Transverse colon (tissue), 4 donors: Measurements from ENCODE around the gene SUGCT. TPM values are rescaled to one million over a fixed set of nuclear protein-coding genes. Genes with fewer than 3 reads are reported as not detected.

Experiments used
- DNase-seq: peaks from one replicate; pipeline ENCODE4 v3.0.0-alpha.2; 2019
- H3K27ac ChIP-seq, 4 donors: fragments of 200-600 bp; sonication (generic); 2 replicates each; pipeline ENCODE4 v1.5.1; 2016 to 2018; ENCODE audit warnings: inconsistent platforms in 4 of 4
- H3K27me3 ChIP-seq: fragments of 200-600 bp; sonication (generic); 2 replicates; pipeline ENCODE4 v1.5.1; 2017; ENCODE audit warnings: inconsistent platforms
- H3K36me3 ChIP-seq, 4 donors: fragments of 200-600 bp; sonication (generic); 2 replicates each; pipeline ENCODE4 v1.5.1; 2017 to 2019; ENCODE audit warnings: inconsistent platforms in 4 of 4
- H3K4me1 ChIP-seq, 4 donors: fragments of 200-600 bp; sonication (generic); 2 replicates each; pipeline ENCODE4 v1.5.1; 2017 to 2020; ENCODE audit warnings: inconsistent platforms in 4 of 4
- H3K4me3 ChIP-seq, 4 donors: fragments of 200-600 bp; sonication (generic); 1 replicate in 1 of 4; 2 replicates in 3 of 4; pipeline versions ENCODE4 v1.5.1 to v1.6.1; 2017 to 2019; ENCODE audit warnings: inconsistent platforms in 4 of 4
- H3K9me3 ChIP-seq, 2 donors: fragments of 200-600 bp; sonication (generic); 2 replicates each; pipeline ENCODE4 v1.5.1; 2017 to 2019; ENCODE audit warnings: inconsistent platforms in 2 of 2
- EP300 ChIP-seq: sonication (generic); formaldehyde crosslinking; IDR thresholded peaks from one replicate; pipeline ENCODE4 v1.6.1; 2017; ENCODE audit warnings: antibody characterized with exemption, low read depth
- POLR2A ChIP-seq: fragments of 450-650 bp; IDR thresholded peaks from one replicate; pipeline ENCODE4 v1.6.1; 2016; ENCODE audit warnings: antibody characterized with exemption, mild to moderate bottlenecking, moderate library complexity
- POLR2AphosphoS5 ChIP-seq, 3 donors: sonication (generic); formaldehyde crosslinking; IDR thresholded peaks; one replicate each; pipeline ENCODE4 v1.6.1; 2016; ENCODE audit warnings: antibody characterized with exemption in 3 of 3
- WGBS, 2 donors: methylation state at CpG; one replicate each; pipeline ENCODE4 v1.1.5; 2018; ENCODE audit warnings: low coverage in 1 of 2; 5-methylcytosine and 5-hydroxymethylcytosine counted together
- in situ Hi-C, 4 donors: fragments of 200-750 bp; cut with MboI; loops; one replicate each; pipeline versions ENCODE4 v1.15.0 to v1.15.1; 2017; ENCODE audit warnings: low sequenced_read_pairs in 3 of 4, low pct_ligation_motif_present in 1 of 4, low pct_unique_long_range_greater_than_20kb in 1 of 4
- intact Hi-C: fragments of 100-400 bp; cut with DNase I; formaldehyde crosslinking; loops from one replicate; pipeline ENCODE4 v1.15.1; 2023; ENCODE audit warnings: low total_unique reads
- total RNA-seq, 4 donors: library from RNA; depleted of rRNA; stranded (reverse); fragments of >200 nt; gene quantifications; one replicate each; pipeline ENCODE4 v1.1.0, GENCODE V29; 2016
- TF ChIP-seq, protein P1 (sequence below), 5 experiments: fragments of 200-600 bp in 3 of 5; fragments of 450-650 bp in 2 of 5; sonication (generic) in 3 of 5; IDR thresholded peaks; 1 replicate in 2 of 5; 2 replicates in 3 of 5; pipeline ENCODE4 v1.5.1; 2016 to 2017; ENCODE audit warnings: antibody characterized with exemption in 5 of 5, inconsistent platforms in 3 of 5, mild to moderate bottlenecking in 2 of 5, moderate library complexity in 1 of 5

SUGCT gene
- total RNA-seq, 4 donors from 2014 or later: 2.6 to 44.5 (median 15.9) TPM

DNA sequence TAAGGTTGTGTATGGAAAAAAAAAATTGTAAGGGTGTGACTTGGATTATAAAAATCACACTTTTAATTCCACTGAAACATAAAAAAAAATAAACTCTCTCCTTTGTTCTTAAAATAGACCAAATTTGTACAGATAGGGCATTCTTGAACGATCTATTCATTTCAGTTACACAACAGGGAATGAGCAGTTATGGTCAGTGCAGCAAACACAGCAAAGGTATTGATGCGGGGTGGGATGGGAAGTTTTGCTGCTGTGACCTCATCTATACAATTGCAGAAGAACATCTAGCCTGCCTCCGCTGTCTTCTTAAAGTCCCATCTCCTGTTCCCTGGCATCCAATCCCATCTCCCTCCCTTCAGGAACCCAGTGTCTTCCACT lies 580.2 kb downstream of the SUGCT start:
- 71 to 88% methylated on average over 3 of the region's 3 CpGs for WGBS, 2 donors
- no peaks in the 10 kb centered on the region for H3K9me3 ChIP-seq
- in situ Hi-C loops: no loop called here
- no peak overlapping the region for H3K4me3 ChIP-seq
- H3K27me3 ChIP-seq: no peaks in the 10 kb centered on the region
- intact Hi-C loops: no loop called here
- TF ChIP-seq, protein P1, sequence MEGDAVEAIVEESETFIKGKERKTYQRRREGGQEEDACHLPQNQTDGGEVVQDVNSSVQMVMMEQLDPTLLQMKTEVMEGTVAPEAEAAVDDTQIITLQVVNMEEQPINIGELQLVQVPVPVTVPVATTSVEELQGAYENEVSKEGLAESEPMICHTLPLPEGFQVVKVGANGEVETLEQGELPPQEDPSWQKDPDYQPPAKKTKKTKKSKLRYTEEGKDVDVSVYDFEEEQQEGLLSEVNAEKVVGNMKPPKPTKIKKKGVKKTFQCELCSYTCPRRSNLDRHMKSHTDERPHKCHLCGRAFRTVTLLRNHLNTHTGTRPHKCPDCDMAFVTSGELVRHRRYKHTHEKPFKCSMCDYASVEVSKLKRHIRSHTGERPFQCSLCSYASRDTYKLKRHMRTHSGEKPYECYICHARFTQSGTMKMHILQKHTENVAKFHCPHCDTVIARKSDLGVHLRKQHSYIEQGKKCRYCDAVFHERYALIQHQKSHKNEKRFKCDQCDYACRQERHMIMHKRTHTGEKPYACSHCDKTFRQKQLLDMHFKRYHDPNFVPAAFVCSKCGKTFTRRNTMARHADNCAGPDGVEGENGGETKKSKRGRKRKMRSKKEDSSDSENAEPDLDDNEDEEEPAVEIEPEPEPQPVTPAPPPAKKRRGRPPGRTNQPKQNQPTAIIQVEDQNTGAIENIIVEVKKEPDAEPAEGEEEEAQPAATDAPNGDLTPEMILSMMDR (IDR thresholded peaks at IDR 0.05): no peak
- TF ChIP-seq POLR2AphosphoS5 (IDR thresholded peaks at IDR 0.05): no peak
- TF ChIP-seq POLR2A: no peak
- no peak for TF ChIP-seq EP300
- no peaks in the 10 kb centered on the region for H3K4me1 ChIP-seq
- no peak overlapping the region for H3K27ac ChIP-seq
- no peaks in the 10 kb centered on the region for H3K36me3 ChIP-seq
- no peak for DNase-seq

DNA sequence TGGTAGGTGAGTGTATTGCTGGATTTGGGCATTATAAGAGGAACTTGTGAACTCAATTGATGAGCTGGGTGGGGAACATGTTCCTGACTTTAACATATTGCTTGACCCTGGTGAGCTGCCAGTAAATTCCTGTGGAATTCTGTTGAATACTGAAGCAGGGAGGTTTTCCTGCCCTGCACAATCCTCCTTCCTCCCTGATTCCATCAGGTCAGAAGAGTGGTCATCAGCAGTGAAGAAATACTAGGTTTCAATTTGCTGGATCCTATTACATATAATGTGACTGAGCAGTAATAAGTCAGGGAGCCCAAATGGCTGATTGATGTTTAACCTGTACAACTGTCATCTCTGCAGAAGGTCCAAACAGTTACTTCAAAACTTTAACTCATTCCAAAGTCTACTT lies 581.2 kb downstream of the SUGCT start:
- intact Hi-C loops (no loop called here), in situ Hi-C loops (no loop called here)
- no peaks in the 10 kb centered on the region for H3K27me3 ChIP-seq
- no peak overlapping the region for H3K27ac ChIP-seq
- no peaks in the 10 kb centered on the region for H3K4me1 ChIP-seq
- no peak for DNase-seq
- H3K4me3 ChIP-seq: no peak overlapping the region
- TF ChIP-seq, protein P1 (IDR thresholded peaks at IDR 0.05): no peak
- TF ChIP-seq POLR2A: no peak
- TF ChIP-seq EP300: no peak
- no peak for TF ChIP-seq POLR2AphosphoS5 (IDR thresholded peaks at IDR 0.05)
- H3K36me3 ChIP-seq: no peaks in the 10 kb centered on the region
- no peaks in the 10 kb centered on the region for H3K9me3 ChIP-seq

DNA sequence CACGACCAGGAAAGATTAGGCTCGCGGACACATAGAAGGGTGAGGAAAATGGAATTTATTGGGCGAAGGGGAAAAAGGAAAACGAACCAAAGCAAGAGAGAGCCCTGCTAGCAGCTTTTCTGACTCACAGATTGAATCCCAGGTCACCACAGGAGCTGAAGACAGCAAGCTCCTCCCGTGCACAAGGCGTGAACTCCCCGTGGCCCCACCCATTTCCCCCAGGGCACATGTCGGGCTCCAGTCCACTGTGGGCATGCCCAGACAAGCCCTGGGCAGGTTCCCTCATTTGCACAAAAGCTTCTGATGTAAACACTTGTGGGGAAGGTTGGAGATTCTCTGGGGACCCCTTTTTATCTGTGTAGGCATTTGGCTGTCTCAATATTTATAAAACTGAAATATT lies 582.4 kb downstream of the SUGCT start:
- Histone ChIP-seq H3K36me3 (no peaks in the 10 kb centered on the region), H3K4me1 (no peaks in the 10 kb centered on the region), H3K27ac (no peak overlapping the region), H3K4me3 (no peak overlapping the region), H3K9me3 (no peaks in the 10 kb centered on the region), H3K27me3 (no peaks in the 10 kb centered on the region)
- no peak for TF ChIP-seq EP300
- no peak for TF ChIP-seq POLR2A
- no peak for TF ChIP-seq POLR2AphosphoS5 (IDR thresholded peaks at IDR 0.05)
- TF ChIP-seq, protein P1 (IDR thresholded peaks at IDR 0.05): no peak
- in situ Hi-C loops (no loop called here), intact Hi-C loops (no loop called here)
- peak; percentile 14 for DNase-seq
- WGBS, 2 donors: 64 to 78% methylated on average over 5 to 9 of the region's 9 CpGs

DNA sequence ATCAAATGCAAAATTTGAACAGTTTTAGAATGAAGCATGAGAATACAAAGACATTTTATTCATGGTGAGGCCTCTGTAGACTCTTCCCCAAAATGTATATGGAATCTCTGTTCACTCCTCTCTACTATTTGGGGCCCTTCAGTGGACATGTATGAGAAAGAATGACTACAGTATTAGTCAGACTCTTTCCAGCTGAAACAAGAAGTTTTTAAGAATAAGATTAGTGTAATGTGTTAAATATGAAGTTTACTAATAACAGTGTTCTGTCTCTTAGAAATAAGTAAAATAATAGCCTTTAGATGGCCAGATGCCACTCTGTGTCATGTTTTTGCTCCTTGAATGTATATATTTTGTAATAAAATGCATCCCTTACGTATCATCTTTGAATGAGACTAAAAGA lies 585.6 kb downstream of the SUGCT start:
- Histone ChIP-seq H3K4me1 (no peaks in the 10 kb centered on the region), H3K4me3 (no peak overlapping the region), H3K27me3 (no peaks in the 10 kb centered on the region), H3K36me3 (no peaks in the 10 kb centered on the region), H3K27ac (no peak overlapping the region), H3K9me3 (no peaks in the 10 kb centered on the region)
- intact Hi-C loops (no loop called here), in situ Hi-C loops (no loop called here)
- DNase-seq: no peak
- TF ChIP-seq POLR2AphosphoS5 (IDR thresholded peaks at IDR 0.05): no peak
- no peak for TF ChIP-seq POLR2A
- no peak for TF ChIP-seq EP300
- TF ChIP-seq, protein P1 (IDR thresholded peaks at IDR 0.05): no peak
- 67 to 81% methylated on average over 1 of the region's 1 CpG for WGBS, 2 donors
